Esophagus muscularis mucosa (tissue), 4 donors: ENCODE data around the gene TAS1R2. TPM values are rescaled to one million over a fixed set of nuclear protein-coding genes. Genes with fewer than 3 reads are reported as not detected.

Experiments
- DNase-seq: peaks from one replicate; pipeline ENCODE4 v3.0.0-alpha.2; 2017; ENCODE audit errors: extremely low spot score
- H3K27ac ChIP-seq, 4 donors: fragments of 200-600 bp; sonication (generic); replicated peaks in 1 of 4; 1 replicate in 3 of 4; 2 replicates in 1 of 4; pipeline ENCODE4 v1.5.1; 2016 to 2019; ENCODE audit warnings: mild to moderate bottlenecking in 1 of 4
- H3K27me3 ChIP-seq, 4 donors: fragments of 200-600 bp; sonication (generic); one replicate each; pipeline versions ENCODE4 v1.5.1 to v1.6.0; 2016 to 2019
- H3K36me3 ChIP-seq, 4 donors: fragments of 200-600 bp; sonication (generic); one replicate each; pipeline ENCODE4 v1.5.1; 2016 to 2019
- H3K4me1 ChIP-seq, 4 donors: fragments of 200-600 bp; sonication (generic); one replicate each; pipeline ENCODE4 v1.5.1; 2016 to 2019
- H3K4me3 ChIP-seq, 4 donors: fragments of 200-600 bp; sonication (generic); 1 replicate in 2 of 4; 2 replicates in 2 of 4; pipeline ENCODE4 v1.5.1; 2016 to 2019; ENCODE audit warnings: mild to moderate bottlenecking in 4 of 4, moderate library complexity in 1 of 4
- H3K9me3 ChIP-seq, 4 donors: fragments of 200-600 bp; sonication (generic); 1 replicate in 3 of 4; 2 replicates in 1 of 4; pipeline ENCODE4 v1.5.1; 2016 to 2019
- EP300 ChIP-seq: sonication (generic); formaldehyde crosslinking; IDR thresholded peaks from one replicate; pipeline ENCODE4 v1.6.1; 2017; ENCODE audit warnings: antibody characterized with exemption
- POLR2A ChIP-seq: fragments of 450-650 bp; IDR thresholded peaks from one replicate; pipeline ENCODE4 v1.6.1; 2017; ENCODE audit warnings: antibody characterized with exemption, moderate library complexity, mild to moderate bottlenecking, low read depth
- POLR2AphosphoS5 ChIP-seq, 2 donors: sonication (generic); formaldehyde crosslinking; IDR thresholded peaks; one replicate each; pipeline ENCODE4 v1.6.1; 2017; ENCODE audit warnings: antibody characterized with exemption in 2 of 2
- WGBS: methylation state at CpG from one replicate; pipeline ENCODE4 v1.1.5; 2018; 5-methylcytosine and 5-hydroxymethylcytosine counted together
- intact Hi-C: fragments of 100-400 bp; cut with DNase I; formaldehyde crosslinking; loops from one replicate; pipeline ENCODE4 v1.15.1; 2023
- total RNA-seq, 4 donors: library from RNA; depleted of rRNA; stranded (reverse); fragments of >200 nt; gene quantifications; one replicate each; pipeline versions ENCODE4 v1.1.0 to v1.2.1, GENCODE V29; 2016
- TF ChIP-seq, protein P1 (sequence below), 3 experiments: fragments of 200-600 bp in 2 of 3; fragments of 450-650 bp in 1 of 3; sonication (generic) in 2 of 3; IDR thresholded peaks; one replicate each; pipeline ENCODE4 v1.5.1; 2017 to 2019; ENCODE audit warnings: antibody characterized with exemption in 3 of 3, mild to moderate bottlenecking in 2 of 3, moderate library complexity in 1 of 3

The TAS1R2 gene
- total RNA-seq, 4 donors from 2014 or later = not detected

DNA sequence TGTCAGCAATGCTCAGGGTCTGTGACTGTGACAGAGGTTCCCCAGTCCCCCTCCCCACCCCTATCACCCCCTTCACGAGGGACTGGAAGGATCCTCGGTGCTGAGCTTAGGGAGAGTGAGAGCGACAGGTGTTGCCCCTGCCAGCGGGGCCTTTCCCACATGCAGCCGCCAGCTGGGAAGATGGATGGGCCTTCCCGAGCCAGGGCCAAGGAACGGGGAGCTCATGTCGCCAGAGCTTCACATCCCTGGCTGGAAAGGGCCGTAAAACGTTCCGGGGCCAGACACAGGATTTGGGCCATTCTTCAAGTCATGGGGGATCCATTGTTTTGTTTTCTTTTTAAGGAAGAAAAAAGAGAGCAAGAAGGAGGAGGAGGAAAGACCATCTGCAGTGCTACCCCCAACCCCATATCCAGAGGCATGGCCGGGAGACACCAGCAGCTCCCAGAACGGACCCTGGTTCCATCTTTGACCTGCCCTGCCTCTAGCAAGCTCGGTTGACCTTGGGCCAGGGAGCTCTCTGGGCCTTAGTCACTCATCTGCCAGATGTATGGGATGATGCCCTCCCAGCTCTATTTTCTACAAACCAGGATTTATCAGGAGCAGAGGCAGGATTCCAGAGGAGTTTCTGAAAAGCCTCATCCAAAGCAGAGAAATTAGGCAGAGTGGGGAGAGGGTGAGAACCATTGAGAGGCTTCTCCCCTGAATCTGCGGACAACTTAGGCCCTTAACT, 54.1 kb downstream of the TAS1R2 start:
- no peak for DNase-seq
- intact Hi-C loops = no loop called here
- Histone ChIP-seq H3K36me3 (no peaks in the 10 kb centered on the region), H3K4me1 (peaks cover 0 to 17% (median 7%) of the 10 kb centered on the region in 4 donors), H3K27me3 (peaks cover 0 to 55% (median 0%) of the 10 kb centered on the region in 4 donors), H3K9me3 (no peaks in the 10 kb centered on the region), H3K4me3 (no peak overlapping the region), H3K27ac (no peak overlapping the region)
- WGBS = 56% methylated on average over 15 of the region's 15 CpGs
- no peak for TF ChIP-seq POLR2A
- TF ChIP-seq, protein P1, sequence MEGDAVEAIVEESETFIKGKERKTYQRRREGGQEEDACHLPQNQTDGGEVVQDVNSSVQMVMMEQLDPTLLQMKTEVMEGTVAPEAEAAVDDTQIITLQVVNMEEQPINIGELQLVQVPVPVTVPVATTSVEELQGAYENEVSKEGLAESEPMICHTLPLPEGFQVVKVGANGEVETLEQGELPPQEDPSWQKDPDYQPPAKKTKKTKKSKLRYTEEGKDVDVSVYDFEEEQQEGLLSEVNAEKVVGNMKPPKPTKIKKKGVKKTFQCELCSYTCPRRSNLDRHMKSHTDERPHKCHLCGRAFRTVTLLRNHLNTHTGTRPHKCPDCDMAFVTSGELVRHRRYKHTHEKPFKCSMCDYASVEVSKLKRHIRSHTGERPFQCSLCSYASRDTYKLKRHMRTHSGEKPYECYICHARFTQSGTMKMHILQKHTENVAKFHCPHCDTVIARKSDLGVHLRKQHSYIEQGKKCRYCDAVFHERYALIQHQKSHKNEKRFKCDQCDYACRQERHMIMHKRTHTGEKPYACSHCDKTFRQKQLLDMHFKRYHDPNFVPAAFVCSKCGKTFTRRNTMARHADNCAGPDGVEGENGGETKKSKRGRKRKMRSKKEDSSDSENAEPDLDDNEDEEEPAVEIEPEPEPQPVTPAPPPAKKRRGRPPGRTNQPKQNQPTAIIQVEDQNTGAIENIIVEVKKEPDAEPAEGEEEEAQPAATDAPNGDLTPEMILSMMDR (IDR thresholded peaks at IDR 0.05) = no peak
- TF ChIP-seq EP300 = no peak
- no peak for TF ChIP-seq POLR2AphosphoS5 (IDR thresholded peaks at IDR 0.05)

DNA sequence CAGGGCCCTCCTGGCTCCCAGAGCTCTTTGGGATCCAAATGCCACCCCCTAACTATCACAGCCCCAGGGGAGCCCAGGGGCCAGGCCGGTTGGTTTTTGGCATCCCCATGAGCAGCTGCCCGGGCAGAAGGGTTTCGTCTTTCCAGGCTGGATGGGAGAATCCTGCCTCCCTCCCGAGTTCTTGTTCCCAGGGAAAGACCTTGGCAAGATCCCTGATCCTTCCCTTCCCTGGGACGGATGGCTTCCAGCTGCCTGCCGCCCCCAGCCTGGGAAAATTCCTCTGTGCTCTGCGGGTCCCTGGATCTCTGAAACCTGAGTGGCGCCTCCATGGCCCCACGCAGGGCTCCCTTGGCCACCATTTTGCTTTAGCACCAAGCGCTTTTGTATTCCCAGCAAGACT, 55.6 kb downstream of the TAS1R2 start:
- TF ChIP-seq, protein P1 (IDR thresholded peaks at IDR 0.05) = no peak
- TF ChIP-seq EP300 (no peak), POLR2A (no peak), POLR2AphosphoS5 (IDR thresholded peaks at IDR 0.05) (no peak)

DNA sequence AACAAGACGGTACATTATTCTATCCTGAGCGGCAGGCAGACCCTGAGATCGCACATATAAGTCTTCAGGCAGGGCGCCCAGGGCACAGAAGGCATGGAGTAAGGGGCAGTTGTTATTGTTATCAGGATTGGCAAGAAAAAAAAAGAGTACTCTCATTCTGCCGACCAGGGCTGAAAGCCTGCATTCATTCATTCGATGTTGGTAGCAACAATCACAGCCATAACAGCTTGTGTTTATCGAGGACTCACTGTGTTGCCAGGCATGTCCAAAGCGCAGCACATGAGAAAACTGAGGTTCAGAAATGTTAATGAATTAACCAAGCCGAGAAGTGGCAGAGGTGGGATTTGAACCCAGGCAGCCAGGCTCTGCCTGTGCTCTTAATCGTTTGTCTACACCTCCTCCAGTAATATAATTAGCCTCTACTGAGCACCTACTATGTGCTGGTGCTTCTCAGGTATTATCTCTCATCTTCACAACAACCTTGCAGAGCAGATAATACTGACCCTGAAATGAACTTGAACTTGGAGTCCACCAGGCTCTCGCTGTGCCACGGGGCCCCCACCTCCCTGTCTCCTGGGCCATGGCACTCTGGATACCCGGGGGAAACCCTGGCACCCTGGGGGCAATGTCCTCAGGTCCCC, 56.2 kb downstream of the TAS1R2 start:
- intact Hi-C loops = no loop called here
- TF ChIP-seq EP300 = no peak
- TF ChIP-seq POLR2A = no peak
- no peak for TF ChIP-seq POLR2AphosphoS5 (IDR thresholded peaks at IDR 0.05)
- TF ChIP-seq, protein P1 (IDR thresholded peaks at IDR 0.05) = no peak
- no peaks in the 10 kb centered on the region for H3K36me3 ChIP-seq
- H3K4me3 ChIP-seq = no peak overlapping the region
- H3K9me3 ChIP-seq = no peaks in the 10 kb centered on the region
- no peak for DNase-seq
- H3K4me1 ChIP-seq = peaks cover 0 to 17% (median 7%) of the 10 kb centered on the region in 4 donors
- WGBS = 58% methylated on average over 13 of the region's 13 CpGs
- peaks cover 0 to 63% (median 0%) of the 10 kb centered on the region in 4 donors for H3K27me3 ChIP-seq
- no peak overlapping the region for H3K27ac ChIP-seq

More for the DNA sequence above, 55.6 kb downstream of the TAS1R2 start:
- Histone ChIP-seq H3K4me3 (no peak overlapping the region), H3K27me3 (peaks cover 0 to 63% (median 0%) of the 10 kb centered on the region in 4 donors), H3K4me1 (peaks cover 0 to 17% (median 7%) of the 10 kb centered on the region in 4 donors), H3K9me3 (no peaks in the 10 kb centered on the region), H3K27ac (no peak overlapping the region), H3K36me3 (no peaks in the 10 kb centered on the region)
- 28% methylated on average over 7 of the region's 10 CpGs for WGBS
- intact Hi-C loops = no loop called here
- no peak for DNase-seq

DNA sequence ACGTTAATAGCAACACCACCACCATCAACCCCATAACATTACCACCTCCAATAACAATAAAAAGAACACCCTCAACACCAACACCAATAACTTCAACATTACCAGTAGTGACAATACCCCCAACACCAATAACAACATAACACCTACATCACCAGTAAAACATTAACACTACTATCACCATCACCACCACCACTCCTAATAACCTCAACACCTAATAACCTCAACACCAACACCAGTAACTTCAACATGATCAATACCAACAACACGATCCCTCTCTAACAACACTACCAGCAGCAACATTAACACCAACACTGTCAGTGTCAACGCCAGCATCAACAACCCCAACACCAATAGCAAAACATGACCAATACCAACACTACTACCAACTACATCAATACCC, 57.2 kb downstream of the TAS1R2 start:
- Histone ChIP-seq H3K36me3 (no peaks in the 10 kb centered on the region), H3K27ac (no peak overlapping the region), H3K9me3 (no peaks in the 10 kb centered on the region), H3K27me3 (peaks cover 0 to 57% (median 0%) of the 10 kb centered on the region in 4 donors), H3K4me1 (peaks cover 0 to 17% (median 7%) of the 10 kb centered on the region in 4 donors), H3K4me3 (no peak overlapping the region)
- 83% methylated on average over 3 of the region's 3 CpGs for WGBS
- TF ChIP-seq, protein P1 (IDR thresholded peaks at IDR 0.05) = no peak
- TF ChIP-seq POLR2AphosphoS5 (IDR thresholded peaks at IDR 0.05) (no peak), POLR2A (no peak), EP300 (no peak)
- no peak for DNase-seq
- intact Hi-C loops = no loop called here
